Hematopoietic multipotent progenitor cell treated with erythropoietin and hydrocortisone succinate and interleukin-3 and kit ligand, for 4 days (in vitro differentiated cells): Measurements from ENCODE around the gene TSHZ2.

Experiments
- DNase-seq: peaks from one replicate; pipeline ENCODE4 v3.0.0-alpha.2; 2015

The TSHZ2 gene

GRCh38 chr20:53032046-53032445, 59.9 kb downstream of the TSHZ2 start:
- DNase-seq: no peak

- DNase-seq: no peak
Measured at GRCh38 chr20:53032478-53032932, 60.3 kb downstream of the TSHZ2 start.

- DNase-seq: no peak
Measured at GRCh38 chr20:53033176-53033575, 61.0 kb downstream of the TSHZ2 start.

DNA sequence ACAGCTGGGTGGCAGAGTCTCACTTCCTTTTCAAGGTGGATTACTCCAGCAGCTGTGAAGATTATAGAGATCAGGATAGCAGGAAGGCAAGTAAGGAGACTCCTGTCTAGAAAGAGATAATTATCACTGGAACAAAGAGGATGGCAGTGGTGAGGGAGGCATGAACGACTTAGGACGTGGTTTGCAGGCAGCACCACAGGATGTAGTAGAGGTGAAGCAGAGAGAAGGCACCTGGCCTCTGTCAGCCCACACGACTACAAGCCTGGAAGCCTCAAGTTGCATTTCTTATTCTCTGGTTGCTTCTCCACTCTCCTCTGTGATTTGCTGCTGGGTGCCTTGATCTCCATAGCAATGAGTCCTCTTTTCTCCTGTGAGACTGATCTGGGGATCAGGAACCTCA, 62.7 kb downstream of the TSHZ2 start:
- no peak for DNase-seq

GRCh38 chr20:53036992-53037391, 64.8 kb downstream of the TSHZ2 start:
- no peak for DNase-seq

DNA sequence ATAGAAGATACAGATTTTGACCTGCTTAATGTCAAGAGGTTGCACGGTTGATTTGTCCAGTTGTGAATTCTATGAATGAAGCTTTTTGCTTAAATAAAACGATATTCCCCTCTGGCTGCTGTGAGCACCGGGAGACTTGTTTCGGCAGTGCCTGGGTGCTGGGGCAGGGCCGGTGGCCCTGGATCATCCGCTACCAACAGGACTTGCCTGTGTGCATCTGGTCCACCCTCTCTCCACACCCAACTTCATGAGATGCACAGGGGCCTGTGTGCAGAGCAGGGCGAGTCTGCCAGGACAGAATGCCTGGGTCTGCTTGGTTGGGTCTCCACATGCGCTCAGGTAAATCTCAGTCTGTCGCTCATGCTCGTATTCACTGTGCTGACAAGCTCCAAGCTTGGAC, 65.5 kb downstream of the TSHZ2 start:
- no peak for DNase-seq

GRCh38 chr20:53038299-53038698, 66.1 kb downstream of the TSHZ2 start:
- no peak for DNase-seq

DNA sequence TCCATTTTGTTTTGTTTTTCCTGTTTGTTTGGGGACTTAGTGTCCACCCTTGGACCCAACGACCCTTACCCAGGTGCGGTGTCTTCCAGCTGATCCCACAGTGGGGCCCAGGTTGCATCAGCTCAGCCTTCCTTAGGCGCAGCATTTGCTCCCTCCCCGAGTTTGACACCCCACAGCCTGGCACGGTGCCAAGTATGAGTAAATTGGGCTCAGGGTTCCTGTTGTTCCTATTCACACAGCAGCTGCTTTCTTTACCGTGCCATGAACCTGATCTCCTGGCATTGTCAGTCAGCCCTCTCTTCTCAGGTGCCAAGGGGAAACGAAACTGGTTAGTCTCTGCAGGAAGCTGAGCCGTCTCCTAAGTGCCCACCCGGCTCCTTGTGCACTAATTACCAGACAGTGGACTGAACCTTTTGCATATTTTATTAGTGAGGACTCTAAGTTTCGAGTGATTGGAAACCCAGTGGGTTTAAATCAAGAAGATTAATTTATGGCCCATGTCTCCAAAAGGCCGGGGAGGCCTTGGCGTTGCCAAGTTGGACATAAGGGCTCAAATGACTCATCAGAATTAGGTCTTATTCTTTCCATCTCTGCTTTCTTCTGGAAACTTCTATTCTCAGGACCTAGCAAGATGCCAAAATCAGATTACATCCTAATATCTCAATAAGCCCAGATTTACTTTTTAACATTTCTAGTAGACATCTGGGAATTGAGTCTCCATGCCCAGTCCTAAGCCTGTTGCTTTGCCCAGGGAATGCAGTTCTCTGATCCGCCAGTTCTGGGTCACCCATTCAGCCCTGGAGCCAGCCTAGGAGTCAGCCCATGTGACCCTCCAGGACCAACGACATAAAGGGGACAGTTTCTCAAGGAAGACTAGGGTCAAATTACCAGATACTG, 68.8 kb downstream of the TSHZ2 start:
- no peak for DNase-seq

DNA sequence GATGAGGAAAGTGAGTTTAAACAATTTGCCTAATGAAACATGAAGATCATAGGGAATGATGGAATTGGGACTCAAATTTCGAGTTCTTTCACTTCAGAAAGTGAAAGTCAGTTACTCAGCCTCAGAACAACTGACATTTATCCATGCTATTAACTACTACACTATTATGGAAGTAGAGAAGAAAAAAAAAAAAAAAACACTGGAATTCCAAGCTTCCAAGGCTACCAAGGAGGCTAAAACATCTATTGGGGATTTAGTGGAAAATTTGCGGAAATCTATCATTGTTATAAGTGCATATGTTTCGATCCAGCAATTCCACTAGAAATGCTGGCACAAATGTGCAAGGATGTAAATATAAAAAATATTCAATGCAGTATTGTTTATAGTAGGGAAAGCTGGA, 70.4 kb downstream of the TSHZ2 start:
- DNase-seq: no peak

DNA sequence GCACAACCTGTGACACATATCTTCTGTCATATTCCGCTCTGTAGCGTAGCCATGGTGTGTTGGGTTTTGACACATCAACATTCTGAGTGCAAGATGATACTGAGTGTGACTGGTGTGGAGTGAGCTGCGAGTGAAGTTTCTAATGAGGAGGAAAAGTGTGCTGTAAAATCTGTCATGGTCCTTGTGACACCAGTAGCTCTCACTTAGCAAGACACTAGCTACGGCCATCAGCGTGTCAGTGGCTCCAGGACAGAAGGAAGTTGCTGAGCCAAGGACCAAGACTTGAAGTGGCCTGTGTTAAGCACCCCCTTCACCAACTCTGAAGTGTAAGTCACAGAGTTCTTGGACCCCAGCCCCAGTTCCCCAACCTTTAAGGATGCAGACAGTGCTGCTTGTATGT, 72.1 kb downstream of the TSHZ2 start:
- no peak for DNase-seq

DNA sequence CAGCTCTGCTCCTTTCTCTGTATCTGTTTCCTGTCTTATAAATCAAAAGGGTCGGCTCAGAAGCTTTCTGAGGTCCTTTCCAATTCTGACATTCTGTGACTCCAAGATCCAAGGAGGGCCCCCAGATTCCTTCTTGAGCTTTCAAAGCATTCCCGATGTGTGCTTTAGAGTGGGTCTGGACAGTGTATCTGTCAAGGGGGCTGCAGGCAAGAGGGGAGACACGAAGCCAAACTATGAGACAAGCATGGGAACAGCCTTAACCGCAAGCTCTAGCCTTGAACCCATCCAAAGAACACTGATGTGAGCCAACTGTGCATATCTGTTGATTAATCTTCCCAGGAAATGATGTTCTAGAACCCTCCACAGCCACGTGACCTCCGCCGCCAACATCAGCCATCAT, 73.8 kb downstream of the TSHZ2 start:
- no peak for DNase-seq

- DNase-seq: no peak
Measured at GRCh38 chr20:53047203-53047602, 75.0 kb downstream of the TSHZ2 start.

GRCh38 chr20:53048387-53048786, 76.2 kb downstream of the TSHZ2 start:
- DNase-seq: no peak

- DNase-seq: no peak
Measured at GRCh38 chr20:53050338-53050737, 78.2 kb downstream of the TSHZ2 start.

DNA sequence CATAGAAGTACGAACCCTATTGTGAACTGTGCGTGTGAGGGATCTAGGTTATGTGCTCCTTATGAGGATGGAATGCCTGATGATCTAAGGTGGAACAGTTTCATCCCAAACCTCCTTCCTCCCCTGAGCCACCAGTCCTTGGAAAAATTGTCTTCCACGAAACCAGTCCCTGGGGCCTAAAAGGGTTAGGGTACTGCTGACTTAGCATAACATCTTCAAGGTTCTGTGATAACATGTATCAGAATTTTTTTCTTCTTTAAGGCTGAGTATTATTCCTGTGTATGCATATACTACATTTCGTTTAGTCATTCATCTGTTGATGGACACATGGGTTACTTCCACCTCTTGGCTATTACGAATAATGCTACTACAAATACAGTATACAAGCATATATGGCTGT, 80.2 kb downstream of the TSHZ2 start:
- DNase-seq: no peak

DNA sequence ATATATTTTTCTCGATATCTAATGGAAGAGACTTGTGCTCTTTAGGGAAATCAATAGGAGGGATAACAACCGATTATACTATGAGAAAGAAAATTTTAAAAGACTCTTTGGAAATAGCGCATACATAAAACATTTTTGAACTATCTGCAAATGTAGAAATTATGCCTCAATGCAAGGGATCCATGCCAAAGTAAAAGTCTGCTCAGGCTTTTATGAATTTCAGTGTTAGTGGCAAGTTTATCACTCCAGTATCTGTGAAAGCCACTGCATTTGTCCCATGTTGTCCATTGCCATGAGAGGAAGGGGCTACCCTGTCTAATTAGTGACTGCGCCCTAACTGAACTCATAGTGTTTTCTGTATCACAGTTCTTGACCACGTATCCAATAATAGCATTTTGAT, 81.4 kb downstream of the TSHZ2 start:
- DNase-seq: no peak

DNA sequence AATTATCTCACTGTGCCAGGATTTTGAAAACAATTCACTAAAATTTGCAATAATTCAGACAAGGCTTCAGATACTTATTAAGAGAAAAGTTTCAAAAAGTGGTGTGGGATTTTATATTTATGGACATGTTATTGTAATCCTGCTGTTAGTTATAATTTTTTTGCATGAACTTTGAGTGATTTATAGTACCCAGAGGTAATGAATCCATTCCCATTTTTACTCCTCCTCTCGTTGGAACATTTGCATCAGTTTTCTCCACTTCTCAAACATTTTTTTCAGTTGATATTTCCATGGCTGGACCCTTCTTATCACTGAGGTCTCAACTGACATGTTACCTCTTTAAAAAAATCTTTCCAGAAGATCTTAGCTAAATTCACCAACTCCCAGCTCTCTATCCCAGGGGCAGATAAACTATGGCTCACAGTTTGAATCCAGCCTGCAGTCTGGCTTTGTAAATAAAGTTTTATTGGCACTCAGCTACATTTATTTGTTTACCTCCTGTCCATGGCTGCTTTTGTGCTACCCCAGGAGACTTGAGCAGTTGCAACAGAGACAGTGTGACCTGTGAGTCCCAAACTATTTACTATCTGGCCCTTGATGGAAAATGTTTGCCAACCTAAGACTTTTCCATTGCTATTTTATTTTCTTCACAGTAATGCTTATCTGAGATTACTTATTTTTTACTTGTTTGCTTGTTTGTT, 83.4 kb downstream of the TSHZ2 start:
- DNase-seq: no peak

GRCh38 chr20:53057579-53057978, 85.4 kb downstream of the TSHZ2 start:
- DNase-seq: no peak

DNA sequence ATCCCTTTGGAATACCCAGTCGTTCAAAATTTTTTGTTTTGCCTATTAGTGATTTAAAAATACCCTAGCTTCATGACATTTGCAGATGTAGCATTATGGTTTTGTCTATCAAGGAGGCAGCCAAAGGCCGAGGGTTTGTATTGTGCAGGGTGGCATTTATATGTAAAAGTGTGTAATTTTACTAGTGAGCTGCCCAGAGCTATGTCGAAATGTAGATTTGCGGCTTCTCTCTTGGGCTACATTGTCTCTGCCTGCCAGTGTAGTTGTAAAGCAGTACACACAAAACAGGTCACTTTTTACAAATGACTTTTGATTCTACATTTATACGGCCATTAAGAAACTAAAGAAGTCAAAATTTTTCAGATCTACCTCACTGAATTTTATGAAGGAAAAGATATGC, 87.7 kb downstream of the TSHZ2 start:
- DNase-seq: no peak

- no peak for DNase-seq
Measured at GRCh38 chr20:53061192-53062108, 89.3 kb downstream of the TSHZ2 start.

DNA sequence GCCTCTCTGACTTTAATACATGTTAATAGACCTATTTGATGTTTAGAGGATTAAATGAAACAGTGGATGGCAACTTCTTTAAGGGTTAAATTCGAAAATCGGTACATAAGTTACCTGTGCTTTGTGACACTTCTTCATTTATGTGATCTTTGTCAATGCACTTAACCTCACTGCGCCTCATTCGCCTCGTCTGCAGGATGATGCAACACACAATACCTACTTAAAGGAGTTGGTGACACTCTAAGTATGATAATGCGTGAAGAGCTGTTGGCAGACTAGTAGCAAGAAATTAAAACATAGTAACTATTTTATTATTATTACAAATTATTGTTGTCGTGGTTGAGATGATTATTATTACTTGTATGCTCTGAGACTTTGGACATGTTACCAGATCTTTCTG, 92.8 kb downstream of the TSHZ2 start:
- no peak for DNase-seq

DNA sequence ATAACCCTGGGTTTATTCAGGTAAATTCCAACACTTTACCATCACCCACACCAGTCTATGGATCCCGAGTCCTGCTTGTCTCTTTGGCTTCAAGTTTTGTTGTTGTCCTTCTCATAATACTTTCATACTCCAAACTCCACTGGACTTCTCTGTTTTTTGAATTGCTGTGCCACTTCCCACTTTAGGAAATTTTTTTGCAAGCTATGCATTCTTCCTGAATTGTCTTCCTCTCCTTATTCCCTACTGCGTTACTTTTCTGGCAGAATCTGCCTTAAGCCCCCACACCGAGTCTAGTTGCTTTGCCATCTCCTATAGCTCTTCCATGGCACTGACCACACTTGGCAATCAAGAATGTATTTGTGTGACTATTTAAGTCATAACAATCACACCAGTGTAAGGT, 96.1 kb downstream of the TSHZ2 start:
- DNase-seq: no peak

- DNase-seq: no peak
Measured at GRCh38 chr20:53069132-53069531, 97.0 kb downstream of the TSHZ2 start.
